Transverse colon (tissue), 3 donors: ENCODE data around the gene CTNND2.

Experiments
- POLR2A ChIP-seq: fragments of 450-650 bp; IDR thresholded peaks from one replicate; pipeline ENCODE4 v1.6.1; 2016; ENCODE audit warnings: antibody characterized with exemption, mild to moderate bottlenecking, moderate library complexity
- TF ChIP-seq, protein P1 (sequence below), 5 experiments: fragments of 200-600 bp in 3 of 5; fragments of 450-650 bp in 2 of 5; sonication (generic) in 3 of 5; IDR thresholded peaks; 1 replicate in 2 of 5; 2 replicates in 3 of 5; pipeline ENCODE4 v1.5.1; 2016 to 2017; ENCODE audit warnings: antibody characterized with exemption in 5 of 5, inconsistent platforms in 3 of 5, mild to moderate bottlenecking in 2 of 5, moderate library complexity in 1 of 5

DNA sequence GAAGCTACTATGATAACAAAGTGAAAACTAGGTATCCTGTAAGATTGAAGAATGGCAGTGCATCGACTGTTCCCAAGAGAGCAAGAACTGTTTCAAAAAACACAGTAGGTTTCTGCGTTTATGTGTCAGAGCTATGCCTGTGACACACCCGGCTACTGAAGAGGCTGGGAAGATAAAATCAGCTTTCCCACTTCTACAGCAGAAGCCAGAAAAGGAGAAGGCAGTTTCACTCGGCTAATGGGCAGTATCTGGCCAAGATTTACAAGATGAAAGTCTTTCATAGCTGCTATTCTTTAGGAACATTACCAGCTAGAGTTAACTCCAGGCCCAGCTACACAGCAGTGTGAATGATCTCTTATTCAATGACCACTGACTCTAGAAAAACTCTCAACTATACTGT lies 195.2 kb downstream of the CTNND2 start:
- TF ChIP-seq POLR2A = no peak
- TF ChIP-seq, protein P1, sequence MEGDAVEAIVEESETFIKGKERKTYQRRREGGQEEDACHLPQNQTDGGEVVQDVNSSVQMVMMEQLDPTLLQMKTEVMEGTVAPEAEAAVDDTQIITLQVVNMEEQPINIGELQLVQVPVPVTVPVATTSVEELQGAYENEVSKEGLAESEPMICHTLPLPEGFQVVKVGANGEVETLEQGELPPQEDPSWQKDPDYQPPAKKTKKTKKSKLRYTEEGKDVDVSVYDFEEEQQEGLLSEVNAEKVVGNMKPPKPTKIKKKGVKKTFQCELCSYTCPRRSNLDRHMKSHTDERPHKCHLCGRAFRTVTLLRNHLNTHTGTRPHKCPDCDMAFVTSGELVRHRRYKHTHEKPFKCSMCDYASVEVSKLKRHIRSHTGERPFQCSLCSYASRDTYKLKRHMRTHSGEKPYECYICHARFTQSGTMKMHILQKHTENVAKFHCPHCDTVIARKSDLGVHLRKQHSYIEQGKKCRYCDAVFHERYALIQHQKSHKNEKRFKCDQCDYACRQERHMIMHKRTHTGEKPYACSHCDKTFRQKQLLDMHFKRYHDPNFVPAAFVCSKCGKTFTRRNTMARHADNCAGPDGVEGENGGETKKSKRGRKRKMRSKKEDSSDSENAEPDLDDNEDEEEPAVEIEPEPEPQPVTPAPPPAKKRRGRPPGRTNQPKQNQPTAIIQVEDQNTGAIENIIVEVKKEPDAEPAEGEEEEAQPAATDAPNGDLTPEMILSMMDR (IDR thresholded peaks at IDR 0.05) = no peak
